22Rv1 (cell line): Measurements from ENCODE around the gene ZMYM3.

ENCODE experiments used
- ZFX ChIP-seq: fragments of 450-650 bp; IDR thresholded peaks from 2 replicates; pipeline ENCODE4 v1.6.1; 2017; ENCODE audit warnings: antibody characterized with exemption, borderline replicate concordance
- TF ChIP-seq, protein P1 (sequence below): fragments of 450-650 bp; IDR thresholded peaks from 2 replicates; pipeline ENCODE4 v1.5.1; 2017; ENCODE audit warnings: mild to moderate bottlenecking

- TF ChIP-seq, protein P1, sequence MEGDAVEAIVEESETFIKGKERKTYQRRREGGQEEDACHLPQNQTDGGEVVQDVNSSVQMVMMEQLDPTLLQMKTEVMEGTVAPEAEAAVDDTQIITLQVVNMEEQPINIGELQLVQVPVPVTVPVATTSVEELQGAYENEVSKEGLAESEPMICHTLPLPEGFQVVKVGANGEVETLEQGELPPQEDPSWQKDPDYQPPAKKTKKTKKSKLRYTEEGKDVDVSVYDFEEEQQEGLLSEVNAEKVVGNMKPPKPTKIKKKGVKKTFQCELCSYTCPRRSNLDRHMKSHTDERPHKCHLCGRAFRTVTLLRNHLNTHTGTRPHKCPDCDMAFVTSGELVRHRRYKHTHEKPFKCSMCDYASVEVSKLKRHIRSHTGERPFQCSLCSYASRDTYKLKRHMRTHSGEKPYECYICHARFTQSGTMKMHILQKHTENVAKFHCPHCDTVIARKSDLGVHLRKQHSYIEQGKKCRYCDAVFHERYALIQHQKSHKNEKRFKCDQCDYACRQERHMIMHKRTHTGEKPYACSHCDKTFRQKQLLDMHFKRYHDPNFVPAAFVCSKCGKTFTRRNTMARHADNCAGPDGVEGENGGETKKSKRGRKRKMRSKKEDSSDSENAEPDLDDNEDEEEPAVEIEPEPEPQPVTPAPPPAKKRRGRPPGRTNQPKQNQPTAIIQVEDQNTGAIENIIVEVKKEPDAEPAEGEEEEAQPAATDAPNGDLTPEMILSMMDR = no peak
- no peak for TF ChIP-seq ZFX
These were observed 39.8 kb downstream of the ZMYM3 start for GRCh38 chrX:71214152-71214551.
